HG02759 (cell line): ENCODE results near the gene KXD1.
"Not testable (repeated sequence)": the region's sequence is repeated elsewhere in the genome, so short reads cannot be mapped to it uniquely, and the experiment has no call there.

Experiments used
- ATAC-seq: cut with Tn5 transposase; IDR thresholded peaks from one replicate; pipeline ENCODE4 v1.9.1; 2021; ENCODE audit warnings: mild to moderate bottlenecking, moderate library complexity; ENCODE audit not compliant: unreplicated experiment

KXD1 gene

DNA sequence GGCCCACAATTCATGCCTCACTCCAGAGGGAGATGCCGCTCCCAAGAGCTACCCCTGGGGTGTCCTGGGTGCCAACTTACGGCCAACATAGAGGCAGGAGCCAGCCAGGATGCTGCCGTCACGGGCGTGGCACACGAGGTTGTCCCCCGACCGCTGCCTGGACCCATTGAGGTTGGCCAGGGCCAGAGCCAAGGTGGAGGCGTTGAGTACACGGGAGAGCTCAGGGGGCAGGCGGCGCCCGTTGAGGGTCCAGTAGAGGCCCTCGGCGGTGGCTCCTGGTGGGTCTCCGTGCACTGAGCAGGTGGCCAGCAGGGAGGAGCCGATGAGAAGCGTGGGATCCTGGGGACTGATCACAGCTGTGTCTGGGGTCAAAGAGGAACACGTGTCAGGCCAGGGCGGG lies 41.8 kb downstream of the KXD1 start:
- ATAC-seq, result no peak

DNA sequence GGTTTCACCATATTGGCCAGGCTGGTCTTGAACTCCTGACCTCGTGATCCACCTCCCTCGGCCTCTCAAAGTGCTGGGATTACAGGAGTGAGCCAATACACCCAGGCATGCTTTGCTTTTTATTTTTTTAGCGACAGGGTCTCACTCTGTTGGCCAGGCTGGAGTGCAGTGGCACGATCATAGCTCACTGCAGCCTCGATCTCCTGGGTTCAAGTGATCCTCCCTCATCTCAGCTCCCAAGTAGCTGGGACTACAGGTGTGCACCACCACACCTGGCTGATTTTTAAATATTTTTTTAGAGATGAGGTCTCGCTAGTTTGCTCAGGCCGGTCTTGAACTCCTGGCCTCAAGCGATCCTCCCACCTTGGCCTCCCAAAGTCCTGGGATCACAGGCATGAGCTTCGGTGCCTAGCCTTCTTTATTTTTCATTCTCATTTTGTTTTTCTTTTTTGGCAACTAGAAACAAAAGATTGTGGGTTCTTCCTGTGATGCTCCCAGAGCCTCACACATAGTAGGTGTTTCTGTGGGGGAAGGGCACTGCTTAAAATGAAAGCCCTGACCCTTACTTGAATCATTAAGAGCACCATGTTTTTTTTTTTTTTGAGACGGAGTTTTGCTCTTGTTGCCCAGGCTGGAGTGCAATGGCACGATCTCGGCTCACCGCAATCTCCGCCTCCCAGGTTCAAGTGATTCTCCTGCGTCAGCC lies 43.2 kb downstream of the KXD1 start:
- not testable (repeated sequence) for ATAC-seq

DNA sequence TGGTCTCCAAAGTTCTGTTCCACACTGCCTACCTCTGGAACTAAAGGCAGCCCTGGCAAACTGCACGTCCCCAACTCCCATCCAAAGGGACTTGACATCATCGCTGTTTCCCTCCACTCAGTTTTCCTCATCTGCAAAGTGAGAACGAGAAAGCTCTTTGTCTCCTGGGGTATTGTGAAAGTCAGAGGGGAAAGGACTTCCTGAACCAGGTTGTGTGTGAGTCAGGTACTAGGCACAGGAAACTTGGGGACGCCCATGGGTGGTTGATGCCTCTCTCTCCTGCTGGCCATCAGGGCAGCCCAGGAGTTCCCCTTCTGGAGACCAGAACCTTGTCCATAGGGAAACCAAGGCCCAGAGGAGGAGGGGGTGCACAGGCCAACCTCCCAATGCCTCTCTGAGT lies 44.2 kb downstream of the KXD1 start:
- ATAC-seq, result no peak

DNA sequence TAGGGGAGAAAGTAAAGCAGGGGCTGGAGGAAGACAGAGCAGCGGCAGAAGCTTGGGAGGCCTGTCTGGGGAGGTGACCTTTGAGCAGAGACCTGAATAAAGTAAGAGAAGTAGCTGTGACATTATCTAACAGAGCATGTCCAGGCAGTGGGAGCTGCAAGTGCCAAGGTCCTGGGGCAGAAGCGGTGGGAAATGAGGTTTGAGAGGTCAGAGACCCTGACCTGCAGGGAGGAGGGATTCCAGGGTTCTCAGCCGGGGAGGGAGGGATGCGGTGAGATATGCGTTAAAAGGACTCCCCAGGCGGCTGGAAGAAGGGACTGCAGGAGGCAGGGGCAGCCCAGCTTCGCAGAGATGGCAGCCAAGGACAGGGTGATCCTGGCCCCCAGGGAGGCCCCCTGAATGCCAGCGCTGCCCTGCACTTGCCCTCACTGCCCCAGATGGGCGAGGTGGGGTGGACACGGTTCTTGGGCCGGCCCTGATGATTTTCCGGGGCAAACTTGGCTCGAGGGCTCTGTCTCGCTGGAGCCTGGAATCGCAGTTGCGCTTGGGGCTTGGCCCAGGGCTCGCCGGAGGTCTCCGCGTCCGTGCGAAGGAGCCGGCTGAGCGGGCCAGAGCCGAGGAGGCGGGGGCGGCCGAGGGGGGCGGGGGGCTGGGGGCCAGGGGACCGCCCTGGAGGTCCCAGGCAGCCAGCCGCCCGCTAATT lies 45.7 kb downstream of the KXD1 start:
- no peak for ATAC-seq

DNA sequence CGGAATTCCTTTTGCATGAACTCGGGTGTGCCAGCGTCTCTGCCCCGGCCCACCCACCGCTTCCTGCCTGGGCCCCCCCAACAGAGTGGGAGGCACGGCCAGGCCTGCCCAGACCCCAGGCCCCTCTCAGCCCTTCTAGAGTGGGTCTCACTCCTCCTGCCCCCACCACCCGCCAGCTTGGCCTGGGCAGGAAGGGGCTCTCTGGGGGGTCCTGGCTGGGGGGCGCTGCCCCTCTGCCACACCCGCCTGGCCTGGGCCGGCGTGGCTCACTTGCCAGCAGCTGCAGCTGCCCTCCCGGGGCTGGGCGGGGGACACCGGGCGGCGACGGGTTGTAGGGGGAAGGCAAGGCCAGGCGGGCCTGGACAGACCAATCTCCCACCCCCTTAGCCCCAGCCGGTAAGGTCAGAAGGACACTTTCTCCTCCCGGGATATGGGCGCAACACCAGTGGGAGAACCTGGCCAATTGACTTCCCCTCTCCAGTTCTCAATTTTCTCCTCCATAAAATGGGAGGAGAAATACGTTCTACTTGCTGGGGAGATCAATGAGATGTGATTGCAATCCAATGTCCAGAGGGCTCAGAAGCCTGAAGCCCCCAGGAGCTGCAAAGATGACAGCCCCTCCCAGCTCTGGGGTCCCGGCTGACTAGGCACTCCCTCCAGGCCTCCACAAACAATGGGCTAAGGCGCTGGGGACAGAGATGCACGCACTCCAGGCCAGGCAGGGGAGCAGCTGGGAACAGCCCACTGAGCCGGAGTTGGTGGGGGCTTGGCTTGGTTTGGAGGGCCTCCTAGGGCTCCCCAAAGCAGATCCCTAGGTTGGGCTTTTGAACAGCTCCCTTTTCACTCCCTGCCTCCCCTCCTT lies 46.5 kb downstream of the KXD1 start:
- ATAC-seq, result no peak

DNA sequence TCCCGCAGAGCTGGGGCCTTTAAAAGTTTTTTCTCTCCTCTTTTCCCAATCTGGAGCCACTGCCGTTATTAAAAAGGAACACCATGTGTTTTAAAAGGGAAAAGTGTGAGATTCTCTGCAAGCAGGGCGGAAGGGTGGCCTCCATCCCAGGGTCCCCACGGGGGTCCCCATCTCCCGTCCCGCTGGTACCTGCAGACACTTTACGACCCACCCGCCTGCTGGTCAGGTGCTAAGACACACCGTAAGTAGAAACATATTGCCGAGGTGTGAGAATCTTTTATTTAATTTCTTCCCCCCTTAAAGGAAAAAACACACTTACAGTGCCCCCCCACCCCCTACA lies 47.1 kb downstream of the KXD1 start:
- ATAC-seq, result no peak

DNA sequence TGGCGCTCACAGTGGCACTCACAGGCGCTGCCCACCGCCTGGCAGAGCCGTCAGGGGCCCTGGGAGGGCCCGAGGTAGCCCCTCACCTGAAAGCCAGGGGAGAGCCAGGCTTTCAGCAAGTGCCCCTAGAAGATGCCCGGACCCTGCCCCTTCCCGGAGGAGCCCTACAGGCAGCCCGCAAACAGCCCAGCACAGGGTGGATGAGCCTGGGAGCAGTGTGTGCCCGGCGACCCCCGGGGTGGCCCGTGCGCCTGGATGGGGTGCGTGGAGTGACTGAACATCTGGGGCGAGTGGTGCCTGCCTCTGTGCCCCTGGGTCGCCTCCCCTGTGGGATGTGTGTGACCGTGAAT lies 47.5 kb downstream of the KXD1 start:
- no peak for ATAC-seq

DNA sequence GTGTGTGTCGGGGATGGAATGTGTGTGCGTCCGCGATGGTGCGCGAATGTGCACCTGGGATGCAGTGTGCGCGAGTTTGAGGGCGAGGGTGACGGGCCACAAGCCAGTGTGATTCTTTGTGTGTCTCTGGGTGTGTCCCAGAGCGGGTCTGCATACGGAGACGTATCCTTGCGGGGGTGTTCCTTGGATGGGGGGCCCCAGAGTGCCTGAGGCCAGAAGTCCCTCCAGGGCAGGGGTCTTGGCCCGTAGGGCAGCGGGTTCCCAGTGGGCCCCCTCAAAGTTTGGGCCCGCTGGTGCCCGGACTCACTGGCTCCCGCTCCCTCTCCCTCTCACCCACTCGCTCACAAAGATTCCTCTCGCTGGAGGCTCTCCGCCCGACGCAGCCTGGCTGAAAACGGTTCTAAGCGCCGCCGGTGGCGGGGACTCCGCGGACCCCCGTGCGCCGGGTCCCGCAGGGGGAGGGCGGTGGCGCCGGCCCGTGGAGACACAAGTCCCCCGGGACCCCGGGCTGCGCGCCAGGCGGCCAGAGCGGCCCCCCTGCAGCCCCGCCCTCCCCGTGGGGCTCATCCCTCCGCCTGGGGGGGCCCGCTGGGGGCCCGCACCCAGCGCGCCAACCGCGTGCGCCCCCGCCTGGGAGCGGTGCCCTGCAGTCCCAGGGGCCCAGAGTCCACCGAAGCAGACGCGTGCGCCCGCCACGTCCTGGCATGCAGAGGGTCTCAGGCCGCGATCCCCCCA lies 48.0 kb downstream of the KXD1 start:
- no peak for ATAC-seq

DNA sequence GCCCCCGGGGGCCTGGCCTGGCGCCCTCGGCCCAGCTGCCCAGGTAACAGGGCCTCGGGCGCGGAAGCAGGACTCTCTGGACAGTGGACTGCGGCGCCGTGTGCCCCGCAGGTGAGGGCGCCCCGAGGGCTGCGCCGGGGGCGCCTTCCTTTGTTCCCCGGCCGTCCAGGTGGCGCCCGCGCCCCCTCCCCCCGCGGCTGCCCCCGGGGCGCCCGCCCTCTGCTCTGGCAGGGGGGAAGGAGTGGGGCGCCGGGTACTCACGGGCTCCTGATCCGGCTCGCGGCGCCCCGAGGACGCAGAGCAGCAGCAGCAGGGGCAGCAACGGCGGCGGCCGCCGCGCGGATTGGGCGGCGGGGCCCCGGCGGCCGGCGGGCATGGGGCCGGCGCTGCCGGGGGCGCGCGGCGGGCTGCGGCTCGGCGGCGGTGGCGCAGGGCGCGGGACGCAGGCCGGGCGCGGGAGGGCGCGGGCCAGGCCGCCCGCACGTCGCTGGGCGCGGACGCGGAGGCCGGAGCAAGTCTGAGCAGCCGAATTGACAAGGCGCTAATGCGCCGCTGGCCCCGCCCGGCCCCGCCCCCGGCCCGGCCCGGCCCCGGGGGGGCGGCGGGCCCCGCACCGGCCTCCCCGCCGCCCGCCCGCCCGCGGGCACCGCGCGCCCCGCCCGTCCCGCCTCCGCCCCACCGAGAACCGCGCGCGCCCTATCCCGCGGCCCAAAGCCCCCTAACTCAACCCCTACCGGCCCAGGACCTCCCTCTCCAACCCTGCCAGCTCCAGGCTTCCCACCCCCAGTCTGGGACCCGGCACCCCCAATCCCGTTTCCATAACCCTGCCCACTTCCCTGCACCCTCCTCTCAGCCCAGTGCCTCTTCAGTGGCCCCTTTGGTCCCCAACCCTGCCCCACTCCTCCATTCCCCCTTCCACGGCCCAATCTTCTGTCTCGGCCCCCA lies 48.9 kb downstream of the KXD1 start, which contains the start of gene CRLF1:
CRLF1 (minus strand) TSS at position 519 of the 945 bp plus-strand sequence; CDS start at position 376, 143 bp downstream.
- no peak for ATAC-seq

DNA sequence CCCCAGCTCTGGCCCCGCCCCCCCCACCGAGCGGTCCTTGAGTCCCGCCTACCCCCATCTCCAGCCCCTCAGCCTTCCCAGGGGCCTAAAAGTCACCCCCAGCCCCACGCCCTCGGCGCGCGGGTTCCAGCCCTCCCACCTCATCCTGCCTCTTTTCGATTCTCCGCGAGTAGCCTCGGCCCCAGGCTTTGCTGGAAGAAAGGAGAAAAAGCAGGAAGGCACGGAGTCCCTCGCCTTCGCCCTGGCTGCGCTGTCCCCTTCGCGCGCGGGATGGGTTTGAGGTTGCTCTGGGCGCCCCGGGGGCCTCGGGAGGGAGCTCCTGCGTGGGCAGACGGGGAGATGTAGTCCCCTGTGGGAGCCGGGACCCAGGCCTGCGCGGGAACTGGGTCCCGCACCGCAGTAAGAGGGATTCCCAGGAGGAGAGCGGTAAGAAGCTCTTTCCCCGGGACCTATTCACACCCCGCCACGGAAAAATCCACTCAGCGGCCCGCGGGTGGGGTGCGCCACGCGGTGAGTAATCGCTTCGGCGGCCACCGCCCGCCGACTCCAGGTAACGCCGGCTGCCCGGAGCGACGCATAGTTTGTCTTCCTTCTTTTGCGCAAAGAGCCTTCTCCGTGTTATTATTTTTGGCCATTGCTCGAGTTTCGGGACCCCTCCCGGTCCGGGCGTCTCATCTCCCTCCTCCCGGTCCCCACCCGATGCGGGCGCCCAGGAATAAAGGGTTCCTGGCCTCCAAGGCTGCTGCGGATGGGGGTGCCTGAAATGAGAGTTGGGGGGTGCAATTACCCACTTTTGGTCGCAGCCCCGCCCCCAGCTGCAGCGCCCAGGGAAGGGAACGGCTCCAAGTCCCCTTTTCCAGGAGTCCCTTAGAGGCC lies 49.8 kb downstream of the KXD1 start:
- no peak for ATAC-seq

DNA sequence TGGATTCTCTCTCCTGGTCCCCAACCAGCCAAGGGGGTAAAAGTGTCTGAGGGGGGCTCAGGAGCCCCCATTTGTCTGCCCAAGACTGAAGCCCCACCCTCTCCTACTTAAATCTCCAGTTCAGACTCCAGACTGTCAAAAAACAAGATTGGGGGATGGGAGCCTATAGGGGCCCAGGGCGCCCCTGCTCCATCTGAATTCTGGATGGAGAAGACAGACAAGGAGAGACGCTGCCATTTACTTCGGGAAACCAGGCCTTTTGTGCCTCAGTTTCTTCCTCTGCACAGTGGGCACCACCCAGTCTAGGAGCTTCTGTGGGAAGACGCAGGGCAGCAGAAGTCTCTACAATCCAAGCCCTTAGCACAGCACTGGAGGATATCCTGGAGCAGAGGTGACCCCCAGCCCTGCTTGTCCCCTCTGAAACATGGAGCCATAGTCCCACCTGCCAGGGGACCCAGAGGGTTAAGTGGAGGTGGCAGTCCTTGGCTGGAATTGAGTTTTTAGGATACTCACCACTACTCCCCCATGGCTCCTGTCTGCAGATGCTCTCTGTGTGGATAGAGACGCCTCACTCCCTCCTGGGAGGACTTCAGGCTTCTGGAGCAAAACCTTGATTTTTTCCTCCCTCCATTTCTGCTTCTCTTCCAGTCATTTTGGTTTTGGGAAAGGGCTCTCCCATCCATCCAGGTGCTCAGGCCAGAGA lies 50.6 kb downstream of the KXD1 start:
- no peak for ATAC-seq

DNA sequence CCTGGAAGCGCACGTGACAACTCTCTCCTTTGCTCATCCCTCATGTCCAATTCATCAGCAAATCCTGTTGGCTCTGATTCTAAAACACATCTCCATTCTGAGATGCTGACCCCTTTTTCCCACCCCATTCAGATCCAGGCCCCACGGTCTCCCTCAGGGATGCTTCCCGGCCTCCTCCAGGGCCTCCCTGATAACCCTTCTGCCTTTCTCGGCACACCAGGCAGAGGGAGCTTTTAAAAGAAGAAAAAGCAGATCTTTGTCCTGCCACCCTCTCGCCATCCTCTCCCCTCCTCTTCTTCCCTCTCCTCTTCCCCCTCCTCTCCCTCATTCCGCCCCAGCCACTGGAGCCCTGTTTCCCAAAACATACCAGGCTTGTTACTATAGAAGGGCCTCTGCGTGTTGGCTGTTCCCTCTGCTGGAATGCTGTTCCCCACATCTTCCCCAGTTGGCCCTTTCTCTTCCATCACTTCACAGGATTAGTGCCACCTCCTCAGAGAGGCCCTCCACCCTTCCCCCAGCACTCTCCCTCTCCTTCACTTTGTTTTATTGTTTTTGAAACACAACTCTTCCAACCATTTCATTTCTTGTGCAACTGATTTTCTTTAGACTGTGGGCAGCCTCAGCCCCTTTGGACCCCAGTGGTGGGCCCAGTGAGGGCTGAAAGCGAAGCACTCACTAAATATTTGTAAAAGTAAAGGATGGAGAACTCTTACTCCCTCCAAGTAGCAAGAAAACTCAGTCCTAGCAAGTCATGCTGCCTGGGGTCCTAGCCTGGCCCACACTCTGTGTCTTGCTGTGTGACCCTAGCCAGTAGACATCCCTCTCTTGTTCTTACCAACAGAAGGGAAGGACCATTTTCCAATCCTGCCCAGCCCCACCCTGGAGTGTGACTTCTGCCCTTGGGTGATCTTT lies 51.4 kb downstream of the KXD1 start:
- no peak for ATAC-seq

DNA sequence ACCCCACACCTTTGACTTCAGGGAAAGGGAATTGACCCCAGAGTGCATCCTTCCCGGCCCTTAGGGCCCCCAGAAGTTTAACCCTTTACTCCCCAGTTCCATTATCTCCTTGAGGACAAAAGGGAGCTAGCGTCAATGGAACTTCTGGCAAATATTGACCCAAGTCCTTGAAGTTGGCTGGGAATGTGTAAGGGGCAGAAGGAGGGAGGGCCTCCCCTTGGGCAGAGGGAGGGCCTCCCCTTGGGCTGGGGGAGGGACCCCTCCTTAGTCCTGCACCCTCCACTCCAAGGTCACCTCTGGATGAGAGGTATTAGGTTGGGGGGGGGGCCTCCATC lies 52.0 kb downstream of the KXD1 start:
- ATAC-seq, result no peak

DNA sequence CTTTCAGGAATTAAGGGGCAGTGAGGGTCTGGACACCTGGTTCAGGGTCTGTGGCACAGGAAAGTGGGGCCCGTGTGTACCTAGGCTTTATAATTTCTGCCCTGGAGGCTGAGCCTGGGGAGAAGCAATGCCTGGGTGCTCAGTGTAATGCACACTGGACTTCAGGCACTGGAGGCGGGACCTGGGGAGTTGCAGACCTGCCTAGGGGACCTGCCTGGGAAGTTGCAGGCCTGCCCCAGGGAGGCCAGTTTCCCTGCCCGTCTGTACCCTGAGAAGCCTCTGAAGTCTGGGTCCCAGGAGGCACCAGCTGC lies 52.5 kb downstream of the KXD1 start:
- ATAC-seq, result no peak

DNA sequence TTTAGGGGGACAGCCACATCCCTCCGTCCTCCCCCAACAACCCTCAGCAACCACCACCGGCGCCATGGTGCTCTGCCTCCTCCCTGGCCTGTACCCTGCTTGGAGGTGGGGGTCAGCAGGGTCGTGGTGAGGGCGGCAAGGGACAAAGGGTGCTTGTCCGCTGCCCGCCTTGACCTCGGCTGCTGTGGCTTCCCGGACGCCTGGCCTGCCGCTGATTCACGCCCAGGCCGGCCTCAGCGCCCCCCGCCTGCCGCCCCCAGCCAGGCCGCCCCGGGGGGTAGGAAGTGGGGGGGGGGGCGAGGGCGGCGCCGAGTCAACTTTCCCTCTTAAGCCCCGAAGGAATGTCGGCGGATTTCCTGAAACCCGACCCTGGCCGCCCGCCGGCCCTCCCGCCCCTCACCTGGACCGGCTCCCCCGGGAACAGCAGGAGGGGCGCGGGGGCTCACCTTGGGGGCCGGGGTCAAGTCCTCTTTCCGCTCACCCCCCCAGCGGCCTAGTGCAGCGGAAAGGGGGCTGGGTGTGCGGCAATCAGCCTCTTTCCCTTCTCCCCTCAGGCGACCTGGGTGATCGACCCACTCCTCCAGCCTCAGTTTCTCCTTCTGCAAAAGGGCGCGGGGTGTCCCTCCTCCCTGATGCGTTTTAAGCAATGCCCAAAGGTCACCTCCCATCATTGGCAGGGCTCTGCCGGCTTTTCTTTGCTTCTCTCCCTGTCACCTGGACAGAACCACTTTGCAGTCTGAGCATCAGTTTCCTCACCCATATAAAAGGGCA lies 53.1 kb downstream of the KXD1 start:
- ATAC-seq, result no peak

DNA sequence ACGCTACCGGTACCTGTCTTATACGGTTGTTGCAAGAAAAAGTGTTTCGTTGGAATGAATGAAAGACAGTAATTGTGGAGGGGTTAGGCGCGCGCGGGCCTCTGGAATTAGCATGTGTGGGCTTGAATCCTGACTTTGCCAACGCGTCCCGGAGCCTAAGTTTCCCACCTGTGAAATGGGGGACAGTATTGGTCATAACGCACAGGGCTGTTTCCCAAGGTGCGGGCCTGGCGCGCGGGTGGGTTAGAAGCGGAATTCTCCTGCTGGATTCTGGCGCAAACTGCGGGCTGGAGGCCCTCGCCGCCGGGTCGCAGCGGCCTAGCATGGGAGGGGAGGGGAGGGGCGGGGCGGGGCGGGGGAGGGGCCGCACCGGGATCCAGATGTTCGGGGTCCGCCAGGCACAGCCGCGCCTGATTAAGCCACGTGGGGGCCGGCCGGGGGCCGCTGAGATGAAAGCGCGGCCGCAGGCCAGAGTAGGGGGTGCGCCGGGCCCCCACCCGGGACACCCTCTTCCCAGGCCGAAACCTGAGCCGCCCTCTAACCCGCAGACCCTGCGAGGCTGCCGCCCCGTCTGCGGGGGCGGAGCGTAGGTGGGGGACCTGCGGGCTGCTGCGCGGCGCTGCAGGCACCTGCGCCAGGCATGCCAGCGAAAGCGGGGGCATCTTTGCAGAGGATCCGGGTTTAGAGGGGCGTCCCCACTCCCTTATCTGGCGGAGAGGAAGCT lies 53.8 kb downstream of the KXD1 start:
- ATAC-seq, result no peak
